SK-N-SH (cell line): ENCODE results near the gene TICAM2. TPM values are rescaled to one million over a fixed set of nuclear protein-coding genes. Genes with fewer than 3 reads are reported as not detected.

ENCODE experiments used
- CTCF ChIA-PET: fragments of 300-600, 350-600 bp; formaldehyde crosslinking; extraction: SDS; loops from one replicate; lab custom pipeline; 2021; lab: Yijun Ruan, JAX
- POLR2A ChIA-PET: fragments of 350-600 bp; sonication (Branson Sonifier 250); formaldehyde crosslinking; extraction: SDS; loops from one replicate; lab custom pipeline; 2020; ENCODE audit warnings: antibody characterized with exemption, inconsistent platforms; lab: Yijun Ruan, JAX
- DNase-seq: peaks from one replicate; pipeline ENCODE4 v3.0.0; 2012
- H2AFZ ChIP-seq: fragments of 200-600 bp; sonication (generic); 2 replicates; pipeline ENCODE4 v1.8.1; 2016; ENCODE audit warnings: antibody characterized with exemption, mild to moderate bottlenecking, low read depth
- H3F3A ChIP-seq: fragments of 200-600 bp; sonication (generic); replicated peaks from 2 replicates; pipeline ENCODE3; 2016; ENCODE audit warnings: antibody characterized with exemption, mild to moderate bottlenecking; ENCODE audit not compliant: insufficient read depth
- H3K27ac ChIP-seq, 2 experiments: fragments of 200-500 bp in 1 of 2; fragments of 200-600 bp in 1 of 2; sonication (Bioruptor generic) in 1 of 2; sonication (generic), shearing (Covaris generic) in 1 of 2; 2 replicates each; pipeline versions ENCODE4 v1.5.1 to v1.6.1; 2014 to 2016; ENCODE audit warnings: low read depth in 2 of 2, inconsistent platforms in 1 of 2, low read length in 1 of 2, mild to moderate bottlenecking in 1 of 2, mixed read lengths in 1 of 2
- H3K27me3 ChIP-seq: fragments of 200-600 bp; sonication (generic), shearing (Covaris generic); 2 replicates; pipeline ENCODE4 v1.6.1; 2016; ENCODE audit warnings: mixed run types; ENCODE audit not compliant: insufficient read depth
- H3K36me3 ChIP-seq, 2 experiments: fragments of 200-500 bp in 1 of 2; fragments of 200-600 bp in 1 of 2; sonication (Bioruptor generic) in 1 of 2; sonication (generic) in 1 of 2; replicated peaks in 1 of 2; 2 replicates each; pipeline versions ENCODE3 to v1.5.1; 2014 to 2016; ENCODE audit warnings: low read length in 1 of 2, mild to moderate bottlenecking in 1 of 2; ENCODE audit not compliant: insufficient read depth in 2 of 2, control insufficient read depth in 1 of 2
- H3K4me1 ChIP-seq, 2 experiments: fragments of 200-500 bp in 1 of 2; fragments of 200-600 bp in 1 of 2; sonication (Bioruptor generic) in 1 of 2; sonication (generic), shearing (Covaris generic) in 1 of 2; 2 replicates each; pipeline versions ENCODE4 v1.5.1 to v1.6.1; 2014 to 2016; ENCODE audit warnings: low read depth in 1 of 2, low read length in 1 of 2, mixed run types in 1 of 2; ENCODE audit not compliant: insufficient read depth in 2 of 2, control insufficient read depth in 1 of 2
- H3K4me2 ChIP-seq: fragments of 200-600 bp; sonication (generic), shearing (Covaris generic); 2 replicates; pipeline ENCODE4 v1.6.1; 2017; ENCODE audit warnings: mixed run types
- H3K4me3 ChIP-seq, 2 experiments: fragments of 200-500 bp in 1 of 2; fragments of 200-600 bp in 1 of 2; sonication (Bioruptor generic) in 1 of 2; sonication (generic), shearing (Covaris generic) in 1 of 2; 2 replicates each; pipeline versions ENCODE4 v1.5.1 to v1.8.1; 2014 to 2016; ENCODE audit warnings: low read depth in 2 of 2, inconsistent platforms in 1 of 2, low read length in 1 of 2, mild to moderate bottlenecking in 1 of 2, mixed read lengths in 1 of 2, moderate library complexity in 1 of 2
- H3K79me2 ChIP-seq: fragments of 200-600 bp; sonication (generic); 2 replicates; pipeline ENCODE4 v1.8.1; 2017; ENCODE audit warnings: mild to moderate bottlenecking; ENCODE audit not compliant: insufficient read depth
- H3K9ac ChIP-seq: fragments of 200-600 bp; sonication (generic); 2 replicates; pipeline ENCODE4 v1.6.1; 2017; ENCODE audit warnings: mixed run types
- H3K9me2 ChIP-seq: fragments of 200-600 bp; sonication (generic); 2 replicates; pipeline ENCODE4 v1.6.1; 2017; ENCODE audit warnings: mixed run types
- H3K9me3 ChIP-seq: fragments of 200-600 bp; sonication (generic); 2 replicates; pipeline ENCODE4 v1.6.1; 2017; ENCODE audit warnings: mixed run types, mild to moderate bottlenecking, moderate library complexity
- H4K20me1 ChIP-seq: fragments of 200-600 bp; sonication (generic); 2 replicates; pipeline ENCODE4 v1.6.1; 2017; ENCODE audit warnings: mild to moderate bottlenecking, mixed run types; ENCODE audit not compliant: insufficient read depth
- ELF1 ChIP-seq: IDR thresholded peaks from 2 replicates; pipeline ENCODE4 v1.4.0; 2012
- EP300 ChIP-seq, 2 experiments: IDR thresholded peaks; 2 replicates each; pipeline versions ENCODE4 v1.4.0 to v1.6.1; 2012; ENCODE audit warnings: borderline replicate concordance in 1 of 2, low read depth in 1 of 2, low read length in 1 of 2
- FOXJ3 ChIP-seq: sonication (generic); formaldehyde crosslinking; IDR thresholded peaks from 2 replicates; pipeline ENCODE4 v1.5.1; 2020; ENCODE audit warnings: mild to moderate bottlenecking, missing genetic modification reagents
- JUND ChIP-seq: IDR thresholded peaks from 2 replicates; pipeline ENCODE4 v1.4.0; 2012
- NFIC ChIP-seq: IDR thresholded peaks from 2 replicates; pipeline ENCODE4 v1.4.0; 2012; ENCODE audit warnings: borderline replicate concordance
- NRF1 ChIP-seq: IDR thresholded peaks from 2 replicates; pipeline ENCODE4 v1.6.1; 2012; ENCODE audit warnings: low read depth, mild to moderate bottlenecking, low read length
- POLR2AphosphoS5 ChIP-seq: IDR thresholded peaks from 2 replicates; pipeline ENCODE4 v1.6.1; 2012; ENCODE audit warnings: low read depth, low read length
- RCOR1 ChIP-seq: fragments of 150-350 bp; IDR thresholded peaks from 2 replicates; pipeline ENCODE4 v1.6.1; 2017; ENCODE audit warnings: antibody characterized with exemption, low read length
- REST ChIP-seq: IDR thresholded peaks from 2 replicates; pipeline ENCODE4 v1.6.1; 2012; ENCODE audit warnings: mild to moderate bottlenecking, low read depth, low read length, moderate library complexity
- TAF1 ChIP-seq: IDR thresholded peaks from 2 replicates; pipeline ENCODE4 v1.6.1; 2012; ENCODE audit warnings: low read depth, mild to moderate bottlenecking, low read length, moderate library complexity, borderline replicate concordance
- WGBS: methylation state at CpG from one replicate; pipeline ENCODE4 v1.1.6; 2017; ENCODE audit warnings: low lambda C conversion rate; 5-methylcytosine and 5-hydroxymethylcytosine counted together
- polyA plus RNA-seq, 3 experiments: library from polyadenylated mRNA; depleted of rRNA; stranded (reverse); fragments of >200 nt; gene quantifications; 2 replicates each; pipeline ENCODE4 v1.2.3, GENCODE V29; 2012
- TF ChIP-seq, protein P1 (sequence below): IDR thresholded peaks from 2 replicates; pipeline ENCODE4 v1.4.0; 2012; ENCODE audit warnings: low read depth, borderline replicate concordance
- TF ChIP-seq, protein P2 (sequence below): fragments of 200-600 bp; sonication (generic); IDR thresholded peaks from 2 replicates; pipeline ENCODE4 v1.6.1; 2017; ENCODE audit warnings: antibody characterized with exemption, mild to moderate bottlenecking, moderate library complexity

The TICAM2 gene
- polyA plus RNA-seq, 1 of the 3 experiments (the other 2 are of a cell fraction), result not detected

DNA sequence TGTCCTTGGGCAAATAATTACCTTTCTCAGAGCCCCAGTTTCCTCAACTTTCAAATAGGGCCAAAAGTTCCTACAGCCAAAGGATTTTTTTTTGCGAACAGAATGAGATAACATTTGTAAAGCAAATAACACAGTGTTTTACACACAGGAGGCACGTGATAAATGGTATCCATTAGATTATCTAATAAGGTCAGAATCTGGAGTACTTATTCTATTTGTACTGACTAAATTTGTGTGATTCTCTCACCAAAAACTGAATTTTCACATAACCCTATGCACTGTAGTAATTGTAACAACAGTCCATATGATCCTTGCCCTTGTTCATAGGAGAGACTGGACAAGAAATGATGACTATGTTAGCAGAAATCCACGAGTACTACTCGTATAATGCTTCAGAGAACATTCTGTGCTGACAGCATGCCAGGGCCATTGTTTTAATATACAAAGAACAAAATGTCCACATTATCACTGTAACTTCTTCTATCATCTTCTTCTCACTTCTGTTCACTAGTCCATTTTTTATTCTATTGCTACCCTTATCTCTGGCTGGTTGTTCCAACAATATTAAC, 43.8 kb downstream of the TICAM2 start:
- Histone ChIP-seq H3K27ac (0 out of 4 replicates have a peak overlapping the region, but pooled peaks of 1 of the 2 experiments have one; percentile 29), H3K4me2 (no peak overlapping the region)
- 80% methylated on average over 4 of the region's 4 CpGs for WGBS

More for the DNA sequence above, 43.8 kb downstream of the TICAM2 start:
- no peak for DNase-seq
- Histone ChIP-seq H3K9me3 (no peaks in the 10 kb centered on the region), H3K9me2 (no peaks in the 10 kb centered on the region), H2AFZ (peak overlapping the region; percentile 37; the same call in 1 of the 2 replicates), H4K20me1 (no peaks in the 10 kb centered on the region), H3K79me2 (no peaks in the 10 kb centered on the region), H3K4me1 (peaks cover 3 to 16% of the 10 kb centered on the region in 2 experiments; a peak in 2 of 4 replicates), H3K4me3 (no peak overlapping the region), H3K27me3 (no peaks in the 10 kb centered on the region), H3F3A (no peaks in the 10 kb centered on the region), H3K9ac (no peak overlapping the region), H3K36me3 (no peaks in the 10 kb centered on the region)
- no peak for TF ChIP-seq POLR2AphosphoS5
- TF ChIP-seq ELF1, result no peak
- TF ChIP-seq, protein P1, sequence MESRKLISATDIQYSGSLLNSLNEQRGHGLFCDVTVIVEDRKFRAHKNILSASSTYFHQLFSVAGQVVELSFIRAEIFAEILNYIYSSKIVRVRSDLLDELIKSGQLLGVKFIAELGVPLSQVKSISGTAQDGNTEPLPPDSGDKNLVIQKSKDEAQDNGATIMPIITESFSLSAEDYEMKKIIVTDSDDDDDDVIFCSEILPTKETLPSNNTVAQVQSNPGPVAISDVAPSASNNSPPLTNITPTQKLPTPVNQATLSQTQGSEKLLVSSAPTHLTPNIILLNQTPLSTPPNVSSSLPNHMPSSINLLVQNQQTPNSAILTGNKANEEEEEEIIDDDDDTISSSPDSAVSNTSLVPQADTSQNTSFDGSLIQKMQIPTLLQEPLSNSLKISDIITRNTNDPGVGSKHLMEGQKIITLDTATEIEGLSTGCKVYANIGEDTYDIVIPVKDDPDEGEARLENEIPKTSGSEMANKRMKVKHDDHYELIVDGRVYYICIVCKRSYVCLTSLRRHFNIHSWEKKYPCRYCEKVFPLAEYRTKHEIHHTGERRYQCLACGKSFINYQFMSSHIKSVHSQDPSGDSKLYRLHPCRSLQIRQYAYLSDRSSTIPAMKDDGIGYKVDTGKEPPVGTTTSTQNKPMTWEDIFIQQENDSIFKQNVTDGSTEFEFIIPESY, result no peak
- TF ChIP-seq NRF1, result no peak
- TF ChIP-seq RCOR1, result no peak
- no peak for TF ChIP-seq REST
- no peak for TF ChIP-seq TAF1
- no peak for TF ChIP-seq NFIC
- no peak for TF ChIP-seq EP300 (IDR thresholded peaks at IDR 0.05; ENCODE audit: borderline replicate concordance in 1 of 2, low read depth in 1 of 2, low read length in 1 of 2)
- TF ChIP-seq FOXJ3 (CRISPR knock-in tag), result no peak
- TF ChIP-seq, protein P2, sequence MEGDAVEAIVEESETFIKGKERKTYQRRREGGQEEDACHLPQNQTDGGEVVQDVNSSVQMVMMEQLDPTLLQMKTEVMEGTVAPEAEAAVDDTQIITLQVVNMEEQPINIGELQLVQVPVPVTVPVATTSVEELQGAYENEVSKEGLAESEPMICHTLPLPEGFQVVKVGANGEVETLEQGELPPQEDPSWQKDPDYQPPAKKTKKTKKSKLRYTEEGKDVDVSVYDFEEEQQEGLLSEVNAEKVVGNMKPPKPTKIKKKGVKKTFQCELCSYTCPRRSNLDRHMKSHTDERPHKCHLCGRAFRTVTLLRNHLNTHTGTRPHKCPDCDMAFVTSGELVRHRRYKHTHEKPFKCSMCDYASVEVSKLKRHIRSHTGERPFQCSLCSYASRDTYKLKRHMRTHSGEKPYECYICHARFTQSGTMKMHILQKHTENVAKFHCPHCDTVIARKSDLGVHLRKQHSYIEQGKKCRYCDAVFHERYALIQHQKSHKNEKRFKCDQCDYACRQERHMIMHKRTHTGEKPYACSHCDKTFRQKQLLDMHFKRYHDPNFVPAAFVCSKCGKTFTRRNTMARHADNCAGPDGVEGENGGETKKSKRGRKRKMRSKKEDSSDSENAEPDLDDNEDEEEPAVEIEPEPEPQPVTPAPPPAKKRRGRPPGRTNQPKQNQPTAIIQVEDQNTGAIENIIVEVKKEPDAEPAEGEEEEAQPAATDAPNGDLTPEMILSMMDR, result no peak
- no peak for TF ChIP-seq JUND
- CTCF ChIA-PET, result interaction anchor here (1.3 kb wide), 1 partner anchor 249 kb away, joined by 6 read pairs; no protein-coding TSS in a partner anchor
- POLR2A ChIA-PET, result no interaction called here
